ENCODE results near the gene IFT52.
"Not testable (repeated sequence)": the region's sequence is repeated elsewhere in the genome, so short reads cannot be mapped to it uniquely, and the experiment has no call there.

The IFT52 gene

GRCh38 chr20:43568706-43569105, 22.0 kb upstream of the IFT52 start:
- no peak for DNase-seq

GRCh38 chr20:43569282-43569681, 21.5 kb upstream of the IFT52 start:
- DNase-seq = no peak

- no peak for DNase-seq
Observed at GRCh38 chr20:43570496-43570895, 20.2 kb upstream of the IFT52 start.

- no peak for DNase-seq
Observed at GRCh38 chr20:43571310-43571709, 19.4 kb upstream of the IFT52 start.

GRCh38 chr20:43571771-43572170, 19.0 kb upstream of the IFT52 start:
- no peak for DNase-seq

- no peak for DNase-seq
Observed at GRCh38 chr20:43572891-43573290, 17.8 kb upstream of the IFT52 start.

- DNase-seq = no peak
Observed at GRCh38 chr20:43576108-43576507, 14.6 kb upstream of the IFT52 start.

GRCh38 chr20:43579861-43580793, 10.6 kb upstream of the IFT52 start:
- DNase-seq = no peak

GRCh38 chr20:43583133-43583864, 7.4 kb upstream of the IFT52 start:
- DNase-seq = no peak

GRCh38 chr20:43583982-43584432, 6.7 kb upstream of the IFT52 start:
- DNase-seq = no peak

GRCh38 chr20:43584448-43585136, 6.1 kb upstream of the IFT52 start:
- no peak for DNase-seq

- DNase-seq = no peak
Observed at GRCh38 chr20:43586641-43587040, 4.1 kb upstream of the IFT52 start.

- not testable (repeated sequence) for DNase-seq
Observed at GRCh38 chr20:43588526-43588925, 2.2 kb upstream of the IFT52 start.

- DNase-seq = no peak
Observed at GRCh38 chr20:43590036-43590391, 723 bp upstream of the IFT52 start.

- DNase-seq = not testable (repeated sequence)
Observed at GRCh38 chr20:43601960-43602359, 11.2 kb downstream of the IFT52 start.

- DNase-seq = no peak
Observed at GRCh38 chr20:43603124-43603523, 12.4 kb downstream of the IFT52 start.

GRCh38 chr20:43605715-43606114, 15.0 kb downstream of the IFT52 start:
- no peak for DNase-seq

GRCh38 chr20:43607278-43607677, 16.5 kb downstream of the IFT52 start:
- not testable (repeated sequence) for DNase-seq

- no peak for DNase-seq
Observed at GRCh38 chr20:43631598-43631997, 40.9 kb downstream of the IFT52 start.

GRCh38 chr20:43636429-43636828, 45.7 kb downstream of the IFT52 start:
- DNase-seq = no peak

GRCh38 chr20:43642548-43642947, 51.8 kb downstream of the IFT52 start:
- DNase-seq = no peak

- DNase-seq = no peak
Observed at GRCh38 chr20:43650997-43651525, 60.3 kb downstream of the IFT52 start.

- not testable (repeated sequence) for DNase-seq
Observed at GRCh38 chr20:43651650-43652184, 61.0 kb downstream of the IFT52 start.
